ENCODE measurements around the gene CHN2.

Gene CHN2

GRCh38 chr7:29355388-29355787, 160.8 kb downstream of the CHN2 start:
- FAIRE-seq, result no peak
- no peak for DNase-seq (ENCODE audit: insufficient read length, low spot score)
- TF ChIP-seq PAX5 (IDR thresholded peaks at IDR 0.05; ENCODE audit: insufficient read depth, low read length, severe bottlenecking) (no peak), POU2F2 (IDR thresholded peaks at IDR 0.05; ENCODE audit: low read depth, low read length) (no peak), TAF1 (IDR thresholded peaks at IDR 0.05; ENCODE audit: low read depth, low read length) (no peak), POLR2AphosphoS5 (IDR thresholded peaks at IDR 0.05; ENCODE audit: low read depth, low read length) (no peak), POLR2A (IDR thresholded peaks at IDR 0.05; ENCODE audit: low read depth, low read length) (no peak), SPI1 (IDR thresholded peaks at IDR 0.05; ENCODE audit: low read depth, low read length) (no peak)

DNA sequence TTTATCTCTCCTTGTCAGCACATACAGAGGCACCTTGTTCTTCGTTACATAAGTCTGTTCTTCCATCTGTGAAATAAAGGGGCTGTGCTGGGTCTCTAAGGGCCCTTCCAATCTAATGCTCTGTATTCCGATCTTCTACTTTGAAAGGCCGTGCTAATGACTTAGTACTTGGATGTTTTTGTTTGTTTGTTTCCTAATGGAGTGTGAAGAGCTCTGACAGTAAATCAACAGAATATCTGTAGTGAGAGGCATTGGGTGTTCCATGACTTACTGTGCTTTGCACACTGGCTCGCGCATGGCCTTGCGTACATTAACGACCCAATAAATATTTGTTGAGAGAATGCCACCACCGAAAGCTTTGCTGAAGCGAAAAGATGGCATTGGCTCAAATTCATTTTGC, 162.1 kb downstream of the CHN2 start:
- FAIRE-seq (no peak), DNase-seq (ENCODE audit: insufficient read length, low spot score) (no peak)
- TF ChIP-seq TAF1 (IDR thresholded peaks at IDR 0.05; ENCODE audit: low read depth, low read length) (no peak), PAX5 (IDR thresholded peaks at IDR 0.05; ENCODE audit: insufficient read depth, low read length, severe bottlenecking) (no peak), POU2F2 (IDR thresholded peaks at IDR 0.05; ENCODE audit: low read depth, low read length) (no peak)

GRCh38 chr7:29359482-29360093, 165.0 kb downstream of the CHN2 start:
- no peak for FAIRE-seq
- DNase-seq (ENCODE audit: insufficient read length, low spot score), result no peak
- no peak for TF ChIP-seq POLR2A (IDR thresholded peaks at IDR 0.05; ENCODE audit: low read depth, low read length)

DNA sequence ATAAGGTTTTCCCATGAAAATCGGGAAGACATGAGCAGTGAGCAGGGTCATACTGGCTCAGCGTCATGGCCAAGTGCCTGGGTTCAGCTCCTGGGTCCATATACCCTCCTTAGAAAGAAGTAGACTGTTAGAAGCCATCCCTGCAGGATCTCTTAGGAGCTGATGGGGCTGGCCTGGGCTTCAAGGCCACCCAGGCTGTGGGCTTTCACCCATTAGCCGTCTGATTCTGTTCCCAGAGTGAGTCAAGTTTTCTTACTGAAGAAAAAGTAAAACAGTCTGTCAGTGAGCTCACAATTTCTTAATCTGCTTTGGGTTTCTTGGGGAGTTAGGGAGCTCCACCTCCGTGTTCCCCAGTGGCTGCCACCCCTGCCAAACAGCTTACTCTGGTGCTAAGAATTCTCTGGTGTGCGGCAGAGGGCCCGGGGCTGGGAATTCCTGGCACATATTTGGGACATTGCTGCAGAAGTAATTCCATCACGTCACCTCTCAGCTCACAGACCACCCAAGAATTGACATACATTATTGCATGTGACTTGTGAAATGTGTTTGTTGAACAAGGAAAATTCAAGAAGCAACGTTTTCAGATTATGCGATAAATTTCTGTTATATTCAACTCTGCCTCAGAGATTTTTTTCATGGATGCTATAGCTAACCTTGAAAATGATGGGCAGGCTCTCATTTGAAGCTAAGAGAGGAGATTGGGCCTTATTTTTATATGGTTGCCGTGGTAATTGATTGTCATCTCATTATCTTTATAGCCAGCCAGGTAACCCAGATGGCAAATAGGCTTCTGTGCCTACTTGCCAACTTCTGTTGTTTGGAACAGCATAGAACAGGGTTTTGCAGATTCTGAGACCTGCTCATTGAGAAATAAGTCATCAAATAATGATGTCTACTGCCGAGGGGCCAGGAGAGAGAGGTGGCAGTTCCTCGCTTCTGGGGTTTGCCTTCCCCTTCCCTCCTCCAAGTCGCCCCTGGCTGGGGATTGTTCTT, 166.4 kb downstream of the CHN2 start:
- TF ChIP-seq TAF1 (IDR thresholded peaks at IDR 0.05; ENCODE audit: low read depth, low read length) (no peak), POLR2A (IDR thresholded peaks at IDR 0.05; ENCODE audit: low read depth, low read length) (no peak), PAX5 (IDR thresholded peaks at IDR 0.05; ENCODE audit: insufficient read depth, low read length, severe bottlenecking) (no peak), POU2F2 (IDR thresholded peaks at IDR 0.05; ENCODE audit: low read depth, low read length) (no peak), POLR2AphosphoS5 (IDR thresholded peaks at IDR 0.05; ENCODE audit: low read depth, low read length) (no peak), SPI1 (IDR thresholded peaks at IDR 0.05; ENCODE audit: low read depth, low read length) (no peak)
- DNase-seq (ENCODE audit: insufficient read length, low spot score), result no peak
- FAIRE-seq, result no peak

- FAIRE-seq (no peak), DNase-seq (ENCODE audit: insufficient read length, low spot score) (no peak)
- TF ChIP-seq POLR2AphosphoS5 (IDR thresholded peaks at IDR 0.05; ENCODE audit: low read depth, low read length) (no peak), SPI1 (IDR thresholded peaks at IDR 0.05; ENCODE audit: low read depth, low read length) (no peak), POU2F2 (IDR thresholded peaks at IDR 0.05; ENCODE audit: low read depth, low read length) (no peak), POLR2A (IDR thresholded peaks at IDR 0.05; ENCODE audit: low read depth, low read length) (no peak), TAF1 (IDR thresholded peaks at IDR 0.05; ENCODE audit: low read depth, low read length) (no peak), PAX5 (IDR thresholded peaks at IDR 0.05; ENCODE audit: insufficient read depth, low read length, severe bottlenecking) (no peak)
Observed at GRCh38 chr7:29362380-29362779, 167.8 kb downstream of the CHN2 start.

GRCh38 chr7:29363636-29364425, 169.3 kb downstream of the CHN2 start:
- DNase-seq (ENCODE audit: insufficient read length, low spot score) (no peak), FAIRE-seq (no peak)
- TF ChIP-seq POLR2A (IDR thresholded peaks at IDR 0.05; ENCODE audit: low read depth, low read length), result no peak
- TF ChIP-seq TAF1 (IDR thresholded peaks at IDR 0.05; ENCODE audit: low read depth, low read length), result no peak
- TF ChIP-seq PAX5 (IDR thresholded peaks at IDR 0.05; ENCODE audit: insufficient read depth, low read length, severe bottlenecking), result no peak

DNA sequence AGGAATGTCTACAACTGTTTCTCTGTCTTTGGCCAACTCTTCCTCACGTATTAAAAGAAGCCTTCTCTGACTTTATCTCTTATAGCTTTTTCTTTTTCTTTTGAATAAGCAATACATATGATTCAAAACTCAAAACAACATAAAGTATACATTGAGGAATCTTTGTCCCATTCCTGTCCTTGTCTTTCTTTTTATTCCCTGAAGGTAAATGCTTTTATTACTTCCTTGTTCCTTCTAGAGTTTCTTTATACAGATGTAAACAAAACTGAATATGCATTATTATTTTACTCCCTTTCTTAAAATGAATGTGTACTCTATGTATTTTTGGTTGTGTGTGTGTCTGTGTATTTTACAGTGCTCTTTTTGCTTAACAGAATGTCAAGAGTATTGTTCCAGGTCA, 170.1 kb downstream of the CHN2 start:
- TF ChIP-seq TAF1 (IDR thresholded peaks at IDR 0.05; ENCODE audit: low read depth, low read length) (no peak), PAX5 (IDR thresholded peaks at IDR 0.05; ENCODE audit: insufficient read depth, low read length, severe bottlenecking) (no peak), POLR2AphosphoS5 (IDR thresholded peaks at IDR 0.05; ENCODE audit: low read depth, low read length) (no peak), POLR2A (IDR thresholded peaks at IDR 0.05; ENCODE audit: low read depth, low read length) (no peak), SPI1 (IDR thresholded peaks at IDR 0.05; ENCODE audit: low read depth, low read length) (no peak), POU2F2 (IDR thresholded peaks at IDR 0.05; ENCODE audit: low read depth, low read length) (no peak)
- no peak for FAIRE-seq
- no peak for DNase-seq (ENCODE audit: insufficient read length, low spot score)

DNA sequence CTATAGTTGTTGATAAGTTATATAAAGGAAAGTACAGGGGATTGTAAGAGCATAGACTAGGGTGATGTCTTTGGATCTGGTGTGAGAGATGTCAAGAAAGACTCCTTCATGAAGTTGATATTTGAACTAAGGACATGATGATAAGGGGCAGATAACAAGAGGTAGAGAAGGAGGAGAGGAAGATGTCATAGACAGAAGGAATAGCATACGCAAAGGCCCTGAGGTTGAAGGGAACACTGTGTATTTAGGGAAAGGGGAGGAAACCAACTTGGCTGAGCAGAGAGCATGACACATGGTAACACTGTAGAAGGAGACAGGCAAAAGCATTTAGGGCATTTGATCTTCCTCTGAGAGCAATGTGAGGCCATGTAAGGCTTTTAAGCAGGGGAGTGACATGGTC, 170.8 kb downstream of the CHN2 start:
- TF ChIP-seq POLR2AphosphoS5 (IDR thresholded peaks at IDR 0.05; ENCODE audit: low read depth, low read length) (no peak), PAX5 (IDR thresholded peaks at IDR 0.05; ENCODE audit: insufficient read depth, low read length, severe bottlenecking) (no peak), POLR2A (IDR thresholded peaks at IDR 0.05; ENCODE audit: low read depth, low read length) (no peak), SPI1 (IDR thresholded peaks at IDR 0.05; ENCODE audit: low read depth, low read length) (no peak)
- no peak for DNase-seq (ENCODE audit: insufficient read length, low spot score)
- FAIRE-seq, result no peak

DNA sequence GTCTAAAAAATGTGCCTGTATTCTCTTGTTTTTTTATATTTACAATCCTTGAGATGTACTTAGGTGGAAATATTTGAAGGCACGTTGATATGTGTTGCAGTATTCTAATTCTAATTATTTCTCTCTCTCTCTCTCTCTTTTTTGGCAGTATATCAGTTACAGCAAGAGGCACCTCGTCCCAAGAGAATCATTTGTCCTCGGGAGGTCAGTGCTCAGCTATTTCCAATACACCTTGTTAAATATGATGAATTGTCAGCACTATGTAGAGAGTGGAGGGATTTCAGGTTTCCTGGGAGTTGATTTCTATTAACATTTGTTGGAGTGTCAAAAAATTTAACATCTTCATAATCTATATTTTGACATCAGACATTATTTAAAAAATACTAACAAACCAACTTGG, 173.2 kb downstream of the CHN2 start:
- FAIRE-seq (no peak), DNase-seq (ENCODE audit: insufficient read length, low spot score) (no peak)
- TF ChIP-seq PAX5 (IDR thresholded peaks at IDR 0.05; ENCODE audit: insufficient read depth, low read length, severe bottlenecking), result no peak
- TF ChIP-seq SPI1 (IDR thresholded peaks at IDR 0.05; ENCODE audit: low read depth, low read length), result no peak
- TF ChIP-seq POU2F2 (IDR thresholded peaks at IDR 0.05; ENCODE audit: low read depth, low read length), result no peak
- no peak for TF ChIP-seq POLR2AphosphoS5 (IDR thresholded peaks at IDR 0.05; ENCODE audit: low read depth, low read length)
- TF ChIP-seq POLR2A (IDR thresholded peaks at IDR 0.05; ENCODE audit: low read depth, low read length), result no peak
- TF ChIP-seq TAF1 (IDR thresholded peaks at IDR 0.05; ENCODE audit: low read depth, low read length), result no peak
